Liver (tissue), 9 donors: ENCODE data around the gene FAM53C. TPM values are rescaled to one million over a fixed set of nuclear protein-coding genes. Genes with fewer than 3 reads are reported as not detected.

Experiments used
- DNase-seq: peaks from one replicate; pipeline ENCODE4 v3.0.0-alpha.2; 2017; ENCODE audit warnings: low spot score
- H3K27ac ChIP-seq, 2 donors: one replicate each; pipeline ENCODE4 v1.7.0; 2013; ENCODE audit warnings: inconsistent platforms in 2 of 2, low read length in 2 of 2, control low read depth in 1 of 2, low read depth in 1 of 2, mild to moderate bottlenecking in 1 of 2
- H3K27me3 ChIP-seq, 4 donors: one replicate each; pipeline versions ENCODE4 v1.6.1 to v1.7.0; 2013; ENCODE audit warnings: low read length in 3 of 4, inconsistent platforms in 1 of 4, mild to moderate bottlenecking in 1 of 4, moderate library complexity in 1 of 4; ENCODE audit not compliant: control insufficient read depth in 4 of 4, insufficient read depth in 4 of 4
- H3K36me3 ChIP-seq, 4 donors: one replicate each; pipeline versions ENCODE4 v1.6.1 to v1.7.0; 2013; ENCODE audit warnings: low read length in 3 of 4, mild to moderate bottlenecking in 3 of 4, low read depth in 1 of 4, moderate library complexity in 1 of 4; ENCODE audit not compliant: control insufficient read depth in 4 of 4, insufficient read depth in 3 of 4
- H3K4me1 ChIP-seq, 4 donors: one replicate each; pipeline versions ENCODE4 v1.6.1 to v1.7.0; 2013; ENCODE audit warnings: low read length in 3 of 4, mild to moderate bottlenecking in 3 of 4, moderate library complexity in 1 of 4; ENCODE audit not compliant: control insufficient read depth in 4 of 4, insufficient read depth in 4 of 4
- H3K4me3 ChIP-seq, 3 donors: one replicate each; pipeline versions ENCODE4 v1.6.1 to v1.7.0; 2013; ENCODE audit warnings: low read length in 3 of 3, control low read depth in 1 of 3, low read depth in 1 of 3, mild to moderate bottlenecking in 1 of 3
- H3K9ac ChIP-seq, 2 donors: one replicate each; pipeline ENCODE4 v1.7.0; 2013; ENCODE audit warnings: low read length in 2 of 2, mild to moderate bottlenecking in 2 of 2, moderate library complexity in 2 of 2, control low read depth in 1 of 2, low read depth in 1 of 2
- H3K9me3 ChIP-seq, 4 donors: one replicate each; pipeline versions ENCODE4 v1.6.1 to v1.7.0; 2013; ENCODE audit warnings: low read length in 3 of 4; ENCODE audit not compliant: control insufficient read depth in 4 of 4
- EGR1 ChIP-seq, 2 donors: IDR thresholded peaks; 2 replicates each; pipeline ENCODE4 v1.6.1; 2016 to 2018; ENCODE audit warnings: antibody characterized with exemption in 2 of 2, low read depth in 2 of 2
- FOXA1 ChIP-seq: IDR thresholded peaks from 2 replicates; pipeline ENCODE4 v1.6.1; 2016; ENCODE audit warnings: antibody characterized with exemption
- FOXA2 ChIP-seq: IDR thresholded peaks from 2 replicates; pipeline ENCODE4 v1.6.1; 2016; ENCODE audit warnings: antibody characterized with exemption
- HNF4A ChIP-seq, 2 donors: conservative IDR thresholded peaks; 2 replicates each; pipeline ENCODE4 v1.6.1; 2016; ENCODE audit warnings: antibody characterized with exemption in 2 of 2, mild to moderate bottlenecking in 2 of 2
- HNF4G ChIP-seq: IDR thresholded peaks from 2 replicates; pipeline ENCODE4 v1.6.1; 2016; ENCODE audit warnings: antibody characterized with exemption
- JUND ChIP-seq, 2 donors: IDR thresholded peaks; 2 replicates each; pipeline ENCODE4 v1.6.1; 2016; ENCODE audit warnings: antibody characterized with exemption in 2 of 2
- NR2F2 ChIP-seq: IDR thresholded peaks from 2 replicates; pipeline ENCODE4 v1.6.1; 2016; ENCODE audit warnings: antibody characterized with exemption
- RAD21 ChIP-seq, 2 donors: IDR thresholded peaks; 2 replicates each; pipeline ENCODE4 v1.6.1; 2016; ENCODE audit warnings: antibody characterized with exemption in 2 of 2, mild to moderate bottlenecking in 2 of 2
- RXRA ChIP-seq, 2 donors: IDR thresholded peaks; 2 replicates each; pipeline ENCODE4 v1.6.1; 2017 to 2018; ENCODE audit warnings: antibody characterized with exemption in 2 of 2, mild to moderate bottlenecking in 1 of 2
- SP1 ChIP-seq: IDR thresholded peaks from 2 replicates; pipeline ENCODE4 v1.6.1; 2018; ENCODE audit warnings: antibody characterized with exemption, mild to moderate bottlenecking
- TAF1 ChIP-seq: conservative IDR thresholded peaks from 2 replicates; pipeline ENCODE4 v1.6.1; 2016; ENCODE audit warnings: antibody characterized with exemption, mild to moderate bottlenecking
- WGBS: extraction: QIAGEN DNeasy Blood & Tissue Kit; methylation state at CpG from one replicate; pipeline ENCODE4 v1.1.7; 2013; 5-methylcytosine and 5-hydroxymethylcytosine counted together
- polyA plus RNA-seq, 2 donors: library from polyadenylated mRNA; stranded (reverse) in 1 of 2; unstranded in 1 of 2; fragments of 200-250 nt in 1 of 2; fragments of >200 nt in 1 of 2; fragmentation: Nextera tagmentation in 1 of 2; extraction: Ambion mirVana in 1 of 2; gene quantifications; one replicate each; pipeline versions ENCODE4 v1.2.1 to v1.2.3, GENCODE V29; 2013 to 2015
- total RNA-seq, 2 donors: library from RNA; depleted of rRNA; stranded (reverse); fragments of >200 nt; gene quantifications; one replicate each; pipeline ENCODE4 v1.2.3, GENCODE V29; 2014
- TF ChIP-seq, protein P1 (sequence below): IDR thresholded peaks from 2 replicates; pipeline ENCODE4 v1.6.1; 2016; ENCODE audit warnings: antibody characterized with exemption, mild to moderate bottlenecking
- TF ChIP-seq, protein P2 (sequence below): IDR thresholded peaks from 2 replicates; pipeline ENCODE4 v1.6.1; 2016; ENCODE audit warnings: antibody characterized with exemption
- TF ChIP-seq, protein P3 (sequence below): IDR thresholded peaks from 2 replicates; pipeline ENCODE4 v1.6.1; 2016; ENCODE audit warnings: antibody characterized with exemption
- TF ChIP-seq, protein P4 (sequence below): IDR thresholded peaks from 2 replicates; pipeline ENCODE4 v1.6.1; 2016; ENCODE audit warnings: antibody characterized with exemption
- TF ChIP-seq, protein P5 (sequence below): fragments of 150-350 bp; IDR thresholded peaks from 2 replicates; pipeline ENCODE4 v1.5.1; 2017; ENCODE audit warnings: improper control_type of control experiment, low read depth, low read length; ENCODE audit not compliant: missing input control
- donor health status: healthy.
- donor health status: healthy.
- donor health status: healthy.
- donor health status: healthy.
- donor health status: healthy.

The FAM53C gene
- total and polyA plus RNA-seq, 4 donors, result 4.2 to 16.9 (median 8.9) TPM

DNA sequence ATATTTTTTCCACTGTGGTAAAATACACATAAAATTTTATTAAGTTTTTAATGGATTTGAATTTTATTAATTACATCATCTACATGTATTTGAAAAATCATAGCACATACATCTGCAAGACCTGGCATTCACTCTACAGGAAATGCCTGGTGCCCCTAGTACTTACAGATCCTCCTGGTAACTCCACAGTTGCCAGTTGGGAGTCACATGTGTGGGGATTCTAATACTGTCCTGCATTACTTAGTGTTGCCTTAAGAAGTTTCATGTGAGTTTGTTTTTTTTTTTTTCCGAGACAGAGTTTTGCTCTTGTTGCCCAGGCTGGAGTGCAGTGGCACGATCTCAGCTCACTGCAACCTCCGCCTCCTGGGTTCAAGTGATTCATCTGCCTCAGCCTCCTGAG, 32.5 kb downstream of the FAM53C start:
- H3K4me1 ChIP-seq, result peaks cover 0 to 8% (median 4%) of the 10 kb centered on the region in 4 donors

DNA sequence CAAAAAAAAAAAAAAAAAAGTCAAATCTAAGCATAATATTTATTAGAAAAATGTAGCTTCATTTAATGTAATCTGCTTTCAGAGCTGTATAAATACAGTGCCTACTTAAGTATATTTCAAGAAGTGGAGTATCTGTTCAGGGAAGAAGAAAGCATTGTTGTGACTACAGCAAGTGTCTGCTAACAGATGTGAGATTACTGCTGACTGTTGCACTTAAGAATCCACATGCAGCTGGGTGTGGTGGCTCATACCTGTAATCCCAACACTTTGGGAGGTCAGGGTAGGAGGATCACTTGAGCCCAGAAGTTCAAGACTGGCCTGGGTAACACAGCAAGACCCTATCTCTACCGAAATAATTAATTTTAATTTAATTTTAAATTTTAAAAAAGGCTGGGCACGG, 33.4 kb downstream of the FAM53C start:
- Histone ChIP-seq H3K36me3 (peaks cover 0 to 12% (median 8%) of the 10 kb centered on the region in 4 donors), H3K27me3 (no peaks in the 10 kb centered on the region), H3K4me3 (no peak overlapping the region), H3K4me1 (peaks cover 0 to 8% (median 4%) of the 10 kb centered on the region in 4 donors), H3K9ac (no peak overlapping the region), H3K9me3 (no peaks in the 10 kb centered on the region), H3K27ac (no peak overlapping the region)
- WGBS, result 97% methylated on average over 2 of the region's 2 CpGs
- no peak for DNase-seq
- TF ChIP-seq FOXA1 (no peak), SP1 (no peak), RAD21 (IDR thresholded peaks at IDR 0.05) (no peak), TAF1 (no peak), NR2F2 (no peak)
- TF ChIP-seq, protein P1, sequence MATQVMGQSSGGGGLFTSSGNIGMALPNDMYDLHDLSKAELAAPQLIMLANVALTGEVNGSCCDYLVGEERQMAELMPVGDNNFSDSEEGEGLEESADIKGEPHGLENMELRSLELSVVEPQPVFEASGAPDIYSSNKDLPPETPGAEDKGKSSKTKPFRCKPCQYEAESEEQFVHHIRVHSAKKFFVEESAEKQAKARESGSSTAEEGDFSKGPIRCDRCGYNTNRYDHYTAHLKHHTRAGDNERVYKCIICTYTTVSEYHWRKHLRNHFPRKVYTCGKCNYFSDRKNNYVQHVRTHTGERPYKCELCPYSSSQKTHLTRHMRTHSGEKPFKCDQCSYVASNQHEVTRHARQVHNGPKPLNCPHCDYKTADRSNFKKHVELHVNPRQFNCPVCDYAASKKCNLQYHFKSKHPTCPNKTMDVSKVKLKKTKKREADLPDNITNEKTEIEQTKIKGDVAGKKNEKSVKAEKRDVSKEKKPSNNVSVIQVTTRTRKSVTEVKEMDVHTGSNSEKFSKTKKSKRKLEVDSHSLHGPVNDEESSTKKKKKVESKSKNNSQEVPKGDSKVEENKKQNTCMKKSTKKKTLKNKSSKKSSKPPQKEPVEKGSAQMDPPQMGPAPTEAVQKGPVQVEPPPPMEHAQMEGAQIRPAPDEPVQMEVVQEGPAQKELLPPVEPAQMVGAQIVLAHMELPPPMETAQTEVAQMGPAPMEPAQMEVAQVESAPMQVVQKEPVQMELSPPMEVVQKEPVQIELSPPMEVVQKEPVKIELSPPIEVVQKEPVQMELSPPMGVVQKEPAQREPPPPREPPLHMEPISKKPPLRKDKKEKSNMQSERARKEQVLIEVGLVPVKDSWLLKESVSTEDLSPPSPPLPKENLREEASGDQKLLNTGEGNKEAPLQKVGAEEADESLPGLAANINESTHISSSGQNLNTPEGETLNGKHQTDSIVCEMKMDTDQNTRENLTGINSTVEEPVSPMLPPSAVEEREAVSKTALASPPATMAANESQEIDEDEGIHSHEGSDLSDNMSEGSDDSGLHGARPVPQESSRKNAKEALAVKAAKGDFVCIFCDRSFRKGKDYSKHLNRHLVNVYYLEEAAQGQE, result no peak
- TF ChIP-seq, protein P2, sequence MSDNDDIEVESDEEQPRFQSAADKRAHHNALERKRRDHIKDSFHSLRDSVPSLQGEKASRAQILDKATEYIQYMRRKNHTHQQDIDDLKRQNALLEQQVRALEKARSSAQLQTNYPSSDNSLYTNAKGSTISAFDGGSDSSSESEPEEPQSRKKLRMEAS, result no peak
- TF ChIP-seq, protein P3, sequence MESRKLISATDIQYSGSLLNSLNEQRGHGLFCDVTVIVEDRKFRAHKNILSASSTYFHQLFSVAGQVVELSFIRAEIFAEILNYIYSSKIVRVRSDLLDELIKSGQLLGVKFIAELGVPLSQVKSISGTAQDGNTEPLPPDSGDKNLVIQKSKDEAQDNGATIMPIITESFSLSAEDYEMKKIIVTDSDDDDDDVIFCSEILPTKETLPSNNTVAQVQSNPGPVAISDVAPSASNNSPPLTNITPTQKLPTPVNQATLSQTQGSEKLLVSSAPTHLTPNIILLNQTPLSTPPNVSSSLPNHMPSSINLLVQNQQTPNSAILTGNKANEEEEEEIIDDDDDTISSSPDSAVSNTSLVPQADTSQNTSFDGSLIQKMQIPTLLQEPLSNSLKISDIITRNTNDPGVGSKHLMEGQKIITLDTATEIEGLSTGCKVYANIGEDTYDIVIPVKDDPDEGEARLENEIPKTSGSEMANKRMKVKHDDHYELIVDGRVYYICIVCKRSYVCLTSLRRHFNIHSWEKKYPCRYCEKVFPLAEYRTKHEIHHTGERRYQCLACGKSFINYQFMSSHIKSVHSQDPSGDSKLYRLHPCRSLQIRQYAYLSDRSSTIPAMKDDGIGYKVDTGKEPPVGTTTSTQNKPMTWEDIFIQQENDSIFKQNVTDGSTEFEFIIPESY, result no peak

More for the DNA sequence above, 32.5 kb downstream of the FAM53C start:
- TF ChIP-seq, protein P4, sequence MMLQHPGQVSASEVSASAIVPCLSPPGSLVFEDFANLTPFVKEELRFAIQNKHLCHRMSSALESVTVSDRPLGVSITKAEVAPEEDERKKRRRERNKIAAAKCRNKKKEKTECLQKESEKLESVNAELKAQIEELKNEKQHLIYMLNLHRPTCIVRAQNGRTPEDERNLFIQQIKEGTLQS, result no peak
- TF ChIP-seq RAD21 (IDR thresholded peaks at IDR 0.05), result no peak
- TF ChIP-seq RXRA (IDR thresholded peaks at IDR 0.05), result no peak
- TF ChIP-seq HNF4G, result no peak
- TF ChIP-seq, protein P1, result no peak
- no peak for TF ChIP-seq FOXA2
- TF ChIP-seq JUND (IDR thresholded peaks at IDR 0.05), result no peak
- no peak for TF ChIP-seq HNF4A (conservative IDR thresholded peaks at IDR 0.05)
- no peak for TF ChIP-seq NR2F2
- no peak for TF ChIP-seq TAF1
- no peak for TF ChIP-seq SP1
- TF ChIP-seq, protein P5, sequence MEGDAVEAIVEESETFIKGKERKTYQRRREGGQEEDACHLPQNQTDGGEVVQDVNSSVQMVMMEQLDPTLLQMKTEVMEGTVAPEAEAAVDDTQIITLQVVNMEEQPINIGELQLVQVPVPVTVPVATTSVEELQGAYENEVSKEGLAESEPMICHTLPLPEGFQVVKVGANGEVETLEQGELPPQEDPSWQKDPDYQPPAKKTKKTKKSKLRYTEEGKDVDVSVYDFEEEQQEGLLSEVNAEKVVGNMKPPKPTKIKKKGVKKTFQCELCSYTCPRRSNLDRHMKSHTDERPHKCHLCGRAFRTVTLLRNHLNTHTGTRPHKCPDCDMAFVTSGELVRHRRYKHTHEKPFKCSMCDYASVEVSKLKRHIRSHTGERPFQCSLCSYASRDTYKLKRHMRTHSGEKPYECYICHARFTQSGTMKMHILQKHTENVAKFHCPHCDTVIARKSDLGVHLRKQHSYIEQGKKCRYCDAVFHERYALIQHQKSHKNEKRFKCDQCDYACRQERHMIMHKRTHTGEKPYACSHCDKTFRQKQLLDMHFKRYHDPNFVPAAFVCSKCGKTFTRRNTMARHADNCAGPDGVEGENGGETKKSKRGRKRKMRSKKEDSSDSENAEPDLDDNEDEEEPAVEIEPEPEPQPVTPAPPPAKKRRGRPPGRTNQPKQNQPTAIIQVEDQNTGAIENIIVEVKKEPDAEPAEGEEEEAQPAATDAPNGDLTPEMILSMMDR, result no peak
- TF ChIP-seq, protein P2, result no peak
- no peak for TF ChIP-seq FOXA1
- TF ChIP-seq EGR1 (IDR thresholded peaks at IDR 0.05; ENCODE audit: low read depth in 2 of 2), result no peak
- DNase-seq, result no peak
- Histone ChIP-seq H3K9ac (no peak overlapping the region), H3K4me3 (no peak overlapping the region), H3K27ac (no peak overlapping the region), H3K9me3 (no peaks in the 10 kb centered on the region), H3K36me3 (peaks cover 0 to 8% (median 3%) of the 10 kb centered on the region in 4 donors), H3K27me3 (no peaks in the 10 kb centered on the region)
- WGBS, result 92% methylated on average over 3 of the region's 3 CpGs
